ENCODE data around the gene PAX8.

DNA sequence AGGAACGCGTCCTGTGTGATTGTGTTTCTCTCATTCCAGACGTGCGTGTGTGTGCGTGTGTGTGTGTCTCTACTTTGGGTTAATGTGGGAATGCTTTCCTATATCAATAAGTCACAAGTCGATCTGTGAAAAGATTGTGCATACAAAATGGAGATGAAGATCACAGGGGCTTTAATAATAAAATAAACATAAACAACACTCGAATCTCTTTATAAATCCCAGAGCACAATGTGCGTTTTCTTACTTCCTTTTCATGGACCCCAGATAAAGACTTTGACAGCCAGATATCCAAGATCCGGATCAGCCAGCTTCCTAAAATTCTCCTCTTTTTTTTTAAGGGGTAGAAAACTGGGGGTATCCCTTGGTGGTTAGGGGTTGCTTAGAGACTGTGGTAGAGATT, 4.7 kb downstream of the PAX8 start:
- TF ChIP-seq, protein P1, sequence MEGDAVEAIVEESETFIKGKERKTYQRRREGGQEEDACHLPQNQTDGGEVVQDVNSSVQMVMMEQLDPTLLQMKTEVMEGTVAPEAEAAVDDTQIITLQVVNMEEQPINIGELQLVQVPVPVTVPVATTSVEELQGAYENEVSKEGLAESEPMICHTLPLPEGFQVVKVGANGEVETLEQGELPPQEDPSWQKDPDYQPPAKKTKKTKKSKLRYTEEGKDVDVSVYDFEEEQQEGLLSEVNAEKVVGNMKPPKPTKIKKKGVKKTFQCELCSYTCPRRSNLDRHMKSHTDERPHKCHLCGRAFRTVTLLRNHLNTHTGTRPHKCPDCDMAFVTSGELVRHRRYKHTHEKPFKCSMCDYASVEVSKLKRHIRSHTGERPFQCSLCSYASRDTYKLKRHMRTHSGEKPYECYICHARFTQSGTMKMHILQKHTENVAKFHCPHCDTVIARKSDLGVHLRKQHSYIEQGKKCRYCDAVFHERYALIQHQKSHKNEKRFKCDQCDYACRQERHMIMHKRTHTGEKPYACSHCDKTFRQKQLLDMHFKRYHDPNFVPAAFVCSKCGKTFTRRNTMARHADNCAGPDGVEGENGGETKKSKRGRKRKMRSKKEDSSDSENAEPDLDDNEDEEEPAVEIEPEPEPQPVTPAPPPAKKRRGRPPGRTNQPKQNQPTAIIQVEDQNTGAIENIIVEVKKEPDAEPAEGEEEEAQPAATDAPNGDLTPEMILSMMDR (IDR thresholded peaks at IDR 0.05 in 8 of 11, conservative IDR thresholded peaks at IDR 0.05 in 3 of 11): no peak
- TF ChIP-seq POLR2A (IDR thresholded peaks at IDR 0.05): no peak
